CD4-positive, alpha-beta T cell (primary cell): Measurements from ENCODE around the gene ACTN4. TPM values are rescaled to one million over a fixed set of nuclear protein-coding genes. Genes with fewer than 3 reads are reported as not detected.
A peak's percentile ranks its signal among the peaks of the same experiment; 100 is the strongest.

Source experiments
- ATAC-seq: fragments of 200-7000 bp; cut with Tn5 transposase; one replicate; pipeline ENCODE4 v1.10.0; 2022; ENCODE audit warnings: mild to moderate bottlenecking; ENCODE audit not compliant: poor library complexity
- CTCF ChIA-PET: fragments of 350-600 bp; sonication (Branson Sonifier 250); formaldehyde crosslinking; loops from one replicate; lab custom pipeline; 2021; ENCODE audit warnings: antibody characterized with exemption, inconsistent platforms; lab: Charles Lee
- POLR2A ChIA-PET: fragments of 350-600 bp; sonication (Branson Sonifier 250); formaldehyde crosslinking; loops from one replicate; lab custom pipeline; 2021; ENCODE audit warnings: antibody characterized with exemption, inconsistent platforms; lab: Charles Lee
- DNase-seq, 14 experiments: peaks; one replicate each; pipeline ENCODE4 v3.0.0-alpha.2; 2013 to 2020; ENCODE audit warnings: mixed read lengths in 2 of 14
- H3K27ac ChIP-seq, 2 donors: one replicate each; pipeline versions ENCODE4 v1.5.1 to v1.7.0; 2013; ENCODE audit warnings: low read length in 2 of 2, low read depth in 1 of 2, mild to moderate bottlenecking in 1 of 2
- H3K27me3 ChIP-seq, 2 experiments: 1 replicate in 1 of 2; 2 replicates in 1 of 2; pipeline versions ENCODE4 v1.6.1 to v1.7.0; 2013; ENCODE audit warnings: low read length in 2 of 2, control low read depth in 1 of 2, mild to moderate bottlenecking in 1 of 2, moderate library complexity in 1 of 2; ENCODE audit not compliant: insufficient read depth in 2 of 2, control insufficient read depth in 1 of 2
- H3K36me3 ChIP-seq: one replicate; pipeline ENCODE4 v1.6.1; 2013; ENCODE audit warnings: low read length, control low read depth; ENCODE audit not compliant: insufficient read depth
- H3K4me1 ChIP-seq: one replicate; pipeline ENCODE4 v1.6.1; 2013; ENCODE audit warnings: low read length, control low read depth; ENCODE audit not compliant: insufficient read depth
- H3K4me3 ChIP-seq: one replicate; pipeline ENCODE4 v1.5.1; 2013; ENCODE audit warnings: mild to moderate bottlenecking, low read length, moderate library complexity
- H3K9me3 ChIP-seq, 2 experiments: 1 replicate in 1 of 2; 2 replicates in 1 of 2; pipeline versions ENCODE4 v1.6.1 to v1.7.0; 2013; ENCODE audit warnings: low read length in 2 of 2, mild to moderate bottlenecking in 2 of 2, control low read depth in 1 of 2, moderate library complexity in 1 of 2; ENCODE audit not compliant: control insufficient read depth in 1 of 2, insufficient read depth in 1 of 2
- H3K27ac Mint-ChIP-seq: one replicate; pipeline ENCODE4 v1.8.0; 2020; ENCODE audit warnings: mixed read lengths
- H3K27me3 Mint-ChIP-seq: one replicate; pipeline ENCODE4 v1.8.0; 2021; ENCODE audit warnings: mixed read lengths
- H3K36me3 Mint-ChIP-seq: one replicate; pipeline ENCODE4 v1.8.0; 2021; ENCODE audit warnings: low read depth, mixed read lengths
- H3K4me1 Mint-ChIP-seq: one replicate; pipeline ENCODE4 v1.8.0; 2021; ENCODE audit warnings: low read depth, mixed read lengths
- H3K4me3 Mint-ChIP-seq: one replicate; pipeline ENCODE4 v1.8.0; 2020; ENCODE audit warnings: mild to moderate bottlenecking, mixed read lengths
- H3K9me3 Mint-ChIP-seq: one replicate; pipeline ENCODE4 v1.8.0; 2020; ENCODE audit warnings: mixed read lengths
- intact Hi-C, 2 experiments: fragments of 100-400 bp; cut with DNase I in 1 of 2; cut with micrococcal nuclease in 1 of 2; formaldehyde crosslinking; loops; one replicate each; pipeline versions ENCODE4 v1.15.1 to v1.9.0; 2023 to 2025; cut with DNase I, micrococcal nuclease
- total RNA-seq, 174 experiments: library from RNA in 2 of 174; stranded (reverse) in 2 of 174; gene quantifications; one replicate each; pipeline ENCODE4 v1.2.3 and lab custom pipeline; 2021 to 2026
- TF ChIP-seq, protein P1 (sequence below): fragments of 200-600 bp; IDR thresholded peaks from one replicate; pipeline ENCODE4 v1.8.0; 2022; ENCODE audit warnings: antibody characterized with exemption, mild to moderate bottlenecking

The ACTN4 gene
- total RNA-seq, 2 experiments from 2014 or later: 70.3 to 84.0 TPM

DNA sequence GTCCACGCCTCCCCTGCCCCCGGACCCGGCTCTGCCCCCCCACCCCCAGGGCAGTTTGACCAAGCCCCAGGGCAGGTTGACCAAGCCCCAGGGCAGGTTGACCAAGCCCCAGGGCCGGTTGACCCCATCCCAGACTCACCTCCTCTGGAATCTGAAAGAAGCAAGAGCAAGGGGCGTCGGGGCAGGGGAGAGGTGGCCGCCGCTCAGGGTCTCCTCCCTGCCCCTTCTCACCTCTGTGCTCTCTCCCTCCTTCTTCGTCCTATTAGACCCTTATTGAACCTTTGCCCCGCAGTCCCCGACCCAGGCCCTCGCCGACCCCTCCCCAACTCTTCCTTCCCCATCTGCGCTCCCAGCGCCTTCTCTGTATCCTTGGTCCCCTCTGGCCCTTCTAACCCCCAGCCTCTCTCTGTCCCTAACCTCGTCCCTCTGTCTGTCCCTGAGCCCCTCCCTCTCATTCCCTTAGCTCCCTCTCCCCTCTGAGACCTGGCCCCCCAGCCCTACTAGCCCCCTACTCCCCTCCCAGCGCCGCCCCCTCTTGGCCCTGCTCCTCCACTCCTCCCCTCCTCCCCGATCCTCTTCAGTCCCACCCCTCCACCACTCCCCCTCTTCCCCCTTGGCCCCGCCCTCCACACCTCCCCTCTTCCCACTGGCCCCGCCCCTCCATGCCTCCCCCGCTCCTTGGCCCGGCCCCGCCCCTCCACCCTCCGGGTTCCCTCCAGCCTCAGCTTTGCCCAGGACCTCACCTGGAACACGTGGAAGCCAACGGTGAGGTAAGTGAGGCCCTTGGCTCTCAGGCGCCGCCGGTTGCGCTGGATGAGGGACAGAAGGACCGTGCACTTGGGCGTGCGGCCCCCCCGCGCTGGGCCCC, 89.2 kb downstream of the ACTN4 start:
- H3K4me3 Mint-ChIP-seq: peak overlapping the region; percentile 72
- ChIA-PET CTCF (interaction anchor here (0.9 kb wide), 1 partner anchor 194 kb away, joined by 4 read pairs; the partner anchor contains the start of genes MRPS12 and SARS2), POLR2A (interaction anchor here (2.0 kb wide), 1 partner anchor 33 kb away, joined by 6 read pairs; no protein-coding TSS in a partner anchor)
- H3K4me1 Mint-ChIP-seq: peaks cover 44% of the 10 kb centered on the region
- peak overlapping the region; percentile 41 for H3K4me3 ChIP-seq
- peak; percentile 41 for ATAC-seq
- DNase-seq: peak; percentile 44 to 83 (median 59)
- no peaks in the 10 kb centered on the region for H3K36me3 ChIP-seq
- intact Hi-C loops: loop anchor here in 1 of 2 experiments (10.0 kb wide), 1 partner anchor 108 kb away; the partner anchor contains the start of gene HNRNPL
- TF ChIP-seq, protein P1, sequence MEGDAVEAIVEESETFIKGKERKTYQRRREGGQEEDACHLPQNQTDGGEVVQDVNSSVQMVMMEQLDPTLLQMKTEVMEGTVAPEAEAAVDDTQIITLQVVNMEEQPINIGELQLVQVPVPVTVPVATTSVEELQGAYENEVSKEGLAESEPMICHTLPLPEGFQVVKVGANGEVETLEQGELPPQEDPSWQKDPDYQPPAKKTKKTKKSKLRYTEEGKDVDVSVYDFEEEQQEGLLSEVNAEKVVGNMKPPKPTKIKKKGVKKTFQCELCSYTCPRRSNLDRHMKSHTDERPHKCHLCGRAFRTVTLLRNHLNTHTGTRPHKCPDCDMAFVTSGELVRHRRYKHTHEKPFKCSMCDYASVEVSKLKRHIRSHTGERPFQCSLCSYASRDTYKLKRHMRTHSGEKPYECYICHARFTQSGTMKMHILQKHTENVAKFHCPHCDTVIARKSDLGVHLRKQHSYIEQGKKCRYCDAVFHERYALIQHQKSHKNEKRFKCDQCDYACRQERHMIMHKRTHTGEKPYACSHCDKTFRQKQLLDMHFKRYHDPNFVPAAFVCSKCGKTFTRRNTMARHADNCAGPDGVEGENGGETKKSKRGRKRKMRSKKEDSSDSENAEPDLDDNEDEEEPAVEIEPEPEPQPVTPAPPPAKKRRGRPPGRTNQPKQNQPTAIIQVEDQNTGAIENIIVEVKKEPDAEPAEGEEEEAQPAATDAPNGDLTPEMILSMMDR: no peak
- H3K27me3 ChIP-seq: no peaks in the 10 kb centered on the region
- H3K4me1 ChIP-seq: peaks cover 65% of the 10 kb centered on the region
- no peaks in the 10 kb centered on the region for H3K9me3 Mint-ChIP-seq
- no peaks in the 10 kb centered on the region for H3K36me3 Mint-ChIP-seq
- H3K27me3 Mint-ChIP-seq: peaks cover 5% of the 10 kb centered on the region
- no peaks in the 10 kb centered on the region for H3K9me3 ChIP-seq
- H3K27ac ChIP-seq: no peak overlapping the region
- no peak overlapping the region for H3K27ac Mint-ChIP-seq

DNA sequence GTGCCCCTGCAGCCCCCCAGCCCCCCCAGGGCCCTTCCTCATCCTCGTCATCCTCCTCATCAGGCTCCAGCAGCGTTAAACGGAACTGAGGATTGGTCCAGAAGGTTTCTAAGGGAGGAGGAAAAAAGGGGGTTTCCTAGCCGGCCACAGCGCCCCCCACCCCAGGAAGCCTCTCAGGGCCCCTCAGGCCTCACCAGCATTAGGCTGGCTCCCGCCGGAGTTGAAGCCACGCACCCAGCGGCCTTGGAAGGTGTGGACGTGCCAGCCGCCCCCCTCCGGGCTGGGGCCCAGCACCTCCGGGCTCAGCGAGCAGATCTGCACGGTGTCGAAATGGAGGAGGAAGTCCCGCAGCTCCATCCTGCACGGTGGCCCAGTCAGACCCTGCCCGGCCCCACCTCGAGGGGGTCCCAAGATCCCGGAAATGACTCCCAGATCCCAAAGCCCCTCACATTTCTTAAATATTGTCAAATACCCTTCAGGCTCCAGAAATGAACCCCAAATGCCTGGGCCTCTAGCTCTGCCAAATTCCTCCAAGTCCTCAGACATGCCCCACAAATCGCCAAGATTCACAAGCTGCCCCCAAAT, 89.9 kb downstream of the ACTN4 start:
- intact Hi-C loops: loop anchor here in 1 of 2 experiments (10.0 kb wide), 1 partner anchor 107 kb away; the partner anchor contains the start of gene HNRNPL
- H3K9me3 Mint-ChIP-seq: no peaks in the 10 kb centered on the region
- Histone ChIP-seq H3K4me3 (peak overlapping the region; percentile 8), H3K27ac (no peak overlapping the region), H3K27me3 (no peaks in the 10 kb centered on the region), H3K36me3 (no peaks in the 10 kb centered on the region), H3K9me3 (no peaks in the 10 kb centered on the region), H3K4me1 (peaks cover 65% of the 10 kb centered on the region)
- TF ChIP-seq, protein P1: no peak
- peak overlapping the region; percentile 52 for H3K27ac Mint-ChIP-seq
- peak overlapping the region; percentile 84 for H3K4me3 Mint-ChIP-seq
- H3K4me1 Mint-ChIP-seq: peaks cover 44% of the 10 kb centered on the region
- H3K27me3 Mint-ChIP-seq: peaks cover 5% of the 10 kb centered on the region
- ATAC-seq (no peak), DNase-seq (peak in 2 of 14 experiments; percentile 31 to 49)
- POLR2A ChIA-PET: interaction anchor here (2.0 kb wide), 1 partner anchor 32 kb away, joined by 6 read pairs; no protein-coding TSS in a partner anchor
- H3K36me3 Mint-ChIP-seq: no peaks in the 10 kb centered on the region
- CTCF ChIA-PET: interaction anchor here (0.9 kb wide), 1 partner anchor 193 kb away, joined by 4 read pairs; the partner anchor contains the start of genes MRPS12 and SARS2
